NCI-H526 treated with DMSO at 0.1 percent for 48 hours (cell line): ENCODE measurements around the gene GPRIN2.

ENCODE experiments used
- DNase-seq: peaks from one replicate; lab custom pipeline; 2025; lab: John Stamatoyannopoulos, UW

The GPRIN2 gene

DNA sequence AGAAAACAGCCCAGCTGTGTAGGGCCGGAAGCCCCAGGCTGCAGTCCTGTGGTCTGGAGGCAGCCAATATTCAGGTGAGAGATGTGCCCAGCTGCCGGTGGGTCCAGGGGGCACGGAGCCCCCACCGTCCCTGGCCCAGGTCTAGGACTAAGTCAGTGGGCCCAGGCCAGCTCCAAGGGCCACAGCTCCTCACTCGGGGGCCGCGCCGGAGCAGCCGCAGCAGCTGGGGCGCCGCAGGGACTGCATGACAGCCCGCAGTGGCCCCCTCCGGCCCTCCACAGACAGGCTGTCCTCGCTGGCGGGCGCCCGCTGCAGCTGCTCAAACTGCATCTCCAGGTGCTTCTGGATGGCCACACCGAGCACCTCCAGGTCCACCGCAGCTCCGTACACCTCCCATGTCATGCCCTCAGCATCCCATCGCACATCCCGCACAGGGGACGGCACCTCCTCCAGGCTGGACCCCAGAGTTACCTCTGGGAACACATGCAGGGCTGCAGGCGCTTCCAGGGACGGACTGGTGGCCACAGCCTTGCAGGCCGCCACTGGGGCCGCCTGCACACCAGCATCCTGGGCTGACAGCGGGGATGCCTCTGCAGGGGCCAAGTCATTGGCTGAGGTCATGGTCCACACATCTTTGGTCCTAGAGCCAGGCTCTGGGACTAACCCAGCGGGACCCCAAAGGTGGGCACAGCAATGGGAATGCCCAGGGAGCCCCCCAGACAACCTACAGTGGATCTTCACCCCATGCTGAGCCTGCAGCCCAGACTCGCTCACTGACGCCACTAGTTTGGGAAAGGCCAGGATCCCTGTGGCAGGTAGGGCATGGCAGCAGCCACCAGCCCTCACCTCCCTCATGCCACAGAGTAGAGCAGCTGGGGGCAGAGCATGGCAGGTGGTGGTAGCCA lies 7.0 kb downstream of the GPRIN2 start:
- no peak for DNase-seq

DNA sequence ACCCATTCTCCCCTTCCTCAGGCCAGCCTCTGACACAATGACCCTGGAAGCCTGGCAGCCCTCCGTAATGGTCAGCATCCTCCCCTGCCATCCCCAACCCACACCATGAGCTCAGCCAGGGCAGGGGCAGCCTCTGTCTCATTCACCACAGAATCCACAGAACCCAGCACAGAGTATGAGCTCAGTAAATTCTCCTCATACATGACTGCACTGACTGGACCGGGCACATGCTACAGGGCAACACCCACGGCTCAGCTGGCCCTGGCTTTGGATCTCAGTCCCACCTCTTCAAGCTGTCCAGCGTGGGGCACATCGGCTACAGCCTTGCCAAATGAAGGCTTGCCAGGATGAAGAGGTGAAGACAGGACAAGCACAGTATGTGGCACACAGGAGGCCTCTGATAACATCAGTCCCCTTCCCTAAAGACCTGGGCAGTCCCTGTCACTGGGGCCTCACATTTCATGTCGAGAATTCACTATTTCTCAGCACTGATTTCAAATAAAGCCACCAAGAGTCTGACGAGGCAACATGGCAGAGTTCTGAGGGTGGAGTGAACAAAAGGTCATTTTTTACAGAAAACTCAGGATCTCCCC lies 7.9 kb downstream of the GPRIN2 start:
- no peak for DNase-seq

- no peak for DNase-seq
Observed at GRCh38 chr10:46547541-46548497, 8.6 kb downstream of the GPRIN2 start.

DNA sequence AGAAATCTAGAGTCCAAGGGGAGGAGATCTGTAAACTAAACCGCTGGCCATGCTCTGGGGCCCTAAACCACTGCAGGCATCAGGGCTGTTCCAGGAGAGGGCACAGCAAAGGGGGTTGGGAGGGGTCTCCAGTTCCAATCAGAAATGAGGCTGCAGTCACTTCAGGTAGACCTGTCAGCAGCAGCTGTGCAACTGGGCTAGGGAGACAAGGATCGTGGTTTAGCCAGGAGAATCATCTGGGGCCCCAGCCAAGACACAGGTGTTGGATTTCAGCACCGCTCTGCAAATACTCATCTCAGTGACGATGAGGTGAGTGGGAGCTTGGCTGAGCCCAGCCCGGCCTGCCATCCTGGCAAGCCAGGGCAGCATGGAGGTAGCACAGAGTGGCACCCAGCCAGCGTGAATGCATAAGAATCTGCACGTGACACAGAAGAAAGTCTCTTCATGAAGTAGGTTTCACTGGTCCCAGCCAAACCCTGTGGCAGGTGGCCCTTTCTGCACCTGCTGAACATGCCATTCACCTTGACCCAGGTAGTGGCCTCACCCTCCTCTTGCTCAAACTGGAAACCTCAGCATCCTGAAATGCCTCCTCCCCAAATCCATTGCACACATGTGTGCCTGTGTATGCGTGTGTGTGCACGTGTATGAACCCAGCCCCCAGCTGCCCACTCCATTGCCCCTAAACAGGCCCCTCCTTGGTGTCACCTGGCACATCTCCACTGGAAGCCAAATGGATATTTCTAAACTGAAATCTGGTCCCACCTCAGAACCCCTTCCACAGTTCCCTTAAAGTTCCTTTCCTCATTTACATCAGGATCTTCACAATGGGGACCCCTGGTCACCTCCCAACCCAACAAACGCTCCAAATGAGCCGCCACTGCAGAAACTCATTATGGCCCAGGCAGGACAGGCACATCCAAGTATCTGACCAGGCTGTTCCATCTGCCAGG lies 9.6 kb downstream of the GPRIN2 start:
- no peak for DNase-seq

DNA sequence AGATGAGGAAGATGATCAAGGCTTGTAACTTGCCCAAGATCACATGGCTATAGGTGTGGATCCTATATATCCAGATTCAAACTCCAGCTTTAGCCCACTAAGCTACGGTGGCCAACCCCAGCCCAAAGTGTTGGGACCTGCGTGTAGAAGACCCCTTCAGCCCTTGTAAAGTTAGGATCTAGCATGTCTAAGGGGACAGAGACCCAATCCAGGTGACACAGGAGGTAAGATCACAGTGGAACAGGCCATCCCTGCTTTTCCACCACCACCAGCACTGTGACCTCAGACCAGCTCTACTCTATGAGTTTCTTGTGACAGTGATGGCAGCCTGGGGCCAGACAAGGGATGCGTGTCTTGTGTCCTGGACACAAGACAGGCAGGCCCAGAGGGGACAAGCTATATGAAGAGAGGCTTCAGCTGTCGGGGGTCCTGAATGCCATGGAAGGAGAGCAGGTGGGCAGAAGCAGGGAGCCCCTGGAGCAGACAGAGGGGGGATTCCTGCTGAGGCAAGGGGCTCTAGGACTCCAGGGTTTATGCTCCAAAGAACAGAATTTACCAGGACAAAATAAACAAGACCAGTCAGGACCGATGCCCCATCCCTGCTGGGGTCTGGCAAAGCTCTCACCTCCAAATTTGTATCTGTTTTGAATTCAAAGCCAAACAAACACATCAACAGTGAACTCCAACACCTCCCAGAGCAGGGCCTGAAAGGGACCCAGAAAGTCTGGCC lies 10.4 kb downstream of the GPRIN2 start:
- no peak for DNase-seq

- DNase-seq: no peak
Observed at GRCh38 chr10:46544989-46545791, 11.3 kb downstream of the GPRIN2 start.

- DNase-seq: no peak
Observed at GRCh38 chr10:46543466-46544377, 12.7 kb downstream of the GPRIN2 start.

- no peak for DNase-seq
Observed at GRCh38 chr10:46542567-46543465, 13.6 kb downstream of the GPRIN2 start.

GRCh38 chr10:46541735-46542566 lies 14.5 kb downstream of the GPRIN2 start:
- DNase-seq: no peak

DNA sequence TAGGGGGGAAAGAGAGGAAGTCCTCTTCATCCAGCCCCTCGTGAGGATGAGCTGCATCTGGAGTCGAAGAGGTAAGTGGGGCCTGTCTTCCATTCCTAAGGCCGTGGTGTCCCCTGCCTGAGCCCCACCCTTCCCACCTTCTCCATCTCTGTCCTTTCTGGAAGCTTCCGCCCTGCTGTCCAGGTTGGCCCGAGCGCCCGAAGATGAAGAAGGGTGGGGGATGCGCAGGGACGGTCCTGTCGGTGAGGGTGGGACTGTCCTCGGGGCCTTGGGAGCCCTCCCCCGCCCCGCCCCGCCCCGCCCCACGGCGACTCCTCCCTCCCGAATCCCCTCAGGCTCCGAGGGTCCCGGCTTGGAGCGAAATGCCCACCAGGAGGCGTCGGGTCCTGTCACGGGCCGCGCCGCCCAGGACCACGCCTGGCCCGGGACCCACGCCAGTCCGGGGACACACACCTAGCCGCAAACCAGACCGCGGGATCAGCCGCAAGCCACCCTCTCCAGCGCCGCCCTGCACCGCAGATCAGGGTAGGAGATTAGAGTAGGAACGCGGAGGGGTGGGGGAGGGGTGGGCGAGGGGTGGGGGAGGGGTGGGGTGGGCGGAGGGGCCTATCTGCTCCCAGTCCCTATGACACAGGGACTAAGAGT lies 15.3 kb downstream of the GPRIN2 start:
- DNase-seq: no peak

DNA sequence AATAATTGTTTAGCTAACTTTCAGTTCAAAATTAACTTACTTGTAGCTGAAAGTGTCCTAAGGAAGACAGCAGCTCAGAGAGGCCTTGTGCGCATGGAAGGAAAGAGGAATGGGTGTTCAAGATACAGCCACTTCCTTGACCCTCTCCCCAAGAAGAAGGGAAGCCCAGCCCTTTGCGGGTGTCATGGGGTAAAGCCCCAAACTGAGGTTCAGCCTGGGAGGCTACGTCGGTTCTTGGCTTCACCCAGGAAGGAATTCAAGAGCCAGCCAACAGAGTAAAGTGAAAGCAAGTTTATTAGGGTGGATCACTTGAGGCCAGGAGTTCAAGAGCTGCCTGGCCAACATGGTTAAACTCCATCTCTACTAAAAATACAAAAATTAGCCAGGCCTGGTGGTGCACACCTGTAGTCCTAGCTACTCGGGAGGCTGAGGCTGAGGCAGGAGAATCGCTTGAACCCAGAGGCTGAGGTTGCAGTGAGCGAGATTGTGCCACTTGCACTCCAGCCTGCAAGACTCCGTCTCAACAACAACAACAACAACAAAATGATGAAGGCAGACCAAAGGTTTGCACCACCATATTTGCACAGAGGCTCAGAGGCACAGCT lies 15.9 kb downstream of the GPRIN2 start:
- no peak for DNase-seq

GRCh38 chr10:46539596-46540411 lies 16.7 kb downstream of the GPRIN2 start:
- no peak for DNase-seq

GRCh38 chr10:46538717-46539426 lies 17.6 kb downstream of the GPRIN2 start:
- no peak for DNase-seq

DNA sequence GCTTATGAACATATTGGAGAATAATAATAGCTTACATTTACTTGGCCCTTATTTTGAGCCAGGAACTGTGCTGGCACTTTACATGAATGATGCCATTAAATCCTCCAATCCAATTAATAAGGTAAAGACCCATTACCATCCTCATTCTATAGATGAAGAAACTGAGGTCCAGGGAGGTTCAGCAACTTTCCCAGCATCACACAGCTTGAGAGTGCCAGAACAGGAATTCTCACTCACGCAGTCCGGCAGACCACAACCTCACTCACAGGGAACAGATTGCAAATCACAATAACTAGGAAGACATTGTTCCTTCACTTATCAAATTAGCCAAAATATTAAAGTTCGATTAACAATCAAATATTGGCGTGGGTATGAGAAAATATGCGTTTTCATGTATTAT lies 18.3 kb downstream of the GPRIN2 start:
- no peak for DNase-seq
